SK-N-SH (cell line): ENCODE data around the gene PGRMC2. TPM values are rescaled to one million over a fixed set of nuclear protein-coding genes. Genes with fewer than 3 reads are reported as not detected.
A peak's percentile ranks its signal among the peaks of the same experiment; 100 is the strongest.

Experiments used
- CTCF ChIA-PET: fragments of 300-600, 350-600 bp; formaldehyde crosslinking; extraction: SDS; loops from one replicate; lab custom pipeline; 2021; lab: Yijun Ruan, JAX
- POLR2A ChIA-PET: fragments of 350-600 bp; sonication (Branson Sonifier 250); formaldehyde crosslinking; extraction: SDS; loops from one replicate; lab custom pipeline; 2020; ENCODE audit warnings: antibody characterized with exemption, inconsistent platforms; lab: Yijun Ruan, JAX
- DNase-seq: peaks from one replicate; pipeline ENCODE4 v3.0.0; 2012
- H2AFZ ChIP-seq: fragments of 200-600 bp; sonication (generic); 2 replicates; pipeline ENCODE4 v1.8.1; 2016; ENCODE audit warnings: antibody characterized with exemption, mild to moderate bottlenecking, low read depth
- H3F3A ChIP-seq: fragments of 200-600 bp; sonication (generic); replicated peaks from 2 replicates; pipeline ENCODE3; 2016; ENCODE audit warnings: antibody characterized with exemption, mild to moderate bottlenecking; ENCODE audit not compliant: insufficient read depth
- H3K27ac ChIP-seq, 2 experiments: fragments of 200-500 bp in 1 of 2; fragments of 200-600 bp in 1 of 2; sonication (Bioruptor generic) in 1 of 2; sonication (generic), shearing (Covaris generic) in 1 of 2; 2 replicates each; pipeline versions ENCODE4 v1.5.1 to v1.6.1; 2014 to 2016; ENCODE audit warnings: low read depth in 2 of 2, inconsistent platforms in 1 of 2, low read length in 1 of 2, mild to moderate bottlenecking in 1 of 2, mixed read lengths in 1 of 2
- H3K27me3 ChIP-seq: fragments of 200-600 bp; sonication (generic), shearing (Covaris generic); 2 replicates; pipeline ENCODE4 v1.6.1; 2016; ENCODE audit warnings: mixed run types; ENCODE audit not compliant: insufficient read depth
- H3K36me3 ChIP-seq, 2 experiments: fragments of 200-500 bp in 1 of 2; fragments of 200-600 bp in 1 of 2; sonication (Bioruptor generic) in 1 of 2; sonication (generic) in 1 of 2; replicated peaks in 1 of 2; 2 replicates each; pipeline versions ENCODE3 to v1.5.1; 2014 to 2016; ENCODE audit warnings: low read length in 1 of 2, mild to moderate bottlenecking in 1 of 2; ENCODE audit not compliant: insufficient read depth in 2 of 2, control insufficient read depth in 1 of 2
- H3K4me1 ChIP-seq, 2 experiments: fragments of 200-500 bp in 1 of 2; fragments of 200-600 bp in 1 of 2; sonication (Bioruptor generic) in 1 of 2; sonication (generic), shearing (Covaris generic) in 1 of 2; 2 replicates each; pipeline versions ENCODE4 v1.5.1 to v1.6.1; 2014 to 2016; ENCODE audit warnings: low read depth in 1 of 2, low read length in 1 of 2, mixed run types in 1 of 2; ENCODE audit not compliant: insufficient read depth in 2 of 2, control insufficient read depth in 1 of 2
- H3K4me2 ChIP-seq: fragments of 200-600 bp; sonication (generic), shearing (Covaris generic); 2 replicates; pipeline ENCODE4 v1.6.1; 2017; ENCODE audit warnings: mixed run types
- H3K4me3 ChIP-seq, 2 experiments: fragments of 200-500 bp in 1 of 2; fragments of 200-600 bp in 1 of 2; sonication (Bioruptor generic) in 1 of 2; sonication (generic), shearing (Covaris generic) in 1 of 2; 2 replicates each; pipeline versions ENCODE4 v1.5.1 to v1.8.1; 2014 to 2016; ENCODE audit warnings: low read depth in 2 of 2, inconsistent platforms in 1 of 2, low read length in 1 of 2, mild to moderate bottlenecking in 1 of 2, mixed read lengths in 1 of 2, moderate library complexity in 1 of 2
- H3K79me2 ChIP-seq: fragments of 200-600 bp; sonication (generic); 2 replicates; pipeline ENCODE4 v1.8.1; 2017; ENCODE audit warnings: mild to moderate bottlenecking; ENCODE audit not compliant: insufficient read depth
- H3K9ac ChIP-seq: fragments of 200-600 bp; sonication (generic); 2 replicates; pipeline ENCODE4 v1.6.1; 2017; ENCODE audit warnings: mixed run types
- H3K9me2 ChIP-seq: fragments of 200-600 bp; sonication (generic); 2 replicates; pipeline ENCODE4 v1.6.1; 2017; ENCODE audit warnings: mixed run types
- H3K9me3 ChIP-seq: fragments of 200-600 bp; sonication (generic); 2 replicates; pipeline ENCODE4 v1.6.1; 2017; ENCODE audit warnings: mixed run types, mild to moderate bottlenecking, moderate library complexity
- H4K20me1 ChIP-seq: fragments of 200-600 bp; sonication (generic); 2 replicates; pipeline ENCODE4 v1.6.1; 2017; ENCODE audit warnings: mild to moderate bottlenecking, mixed run types; ENCODE audit not compliant: insufficient read depth
- EZH2phosphoT487 ChIP-seq: fragments of 200-600 bp; sonication (generic); IDR thresholded peaks from 2 replicates; pipeline ENCODE4 v1.6.1; 2017; ENCODE audit warnings: low read depth, mixed run types, mild to moderate bottlenecking, antibody characterized with exemption, moderate library complexity, borderline replicate concordance
- MEF2A ChIP-seq: IDR thresholded peaks from 2 replicates; pipeline ENCODE4 v1.4.0; 2012; ENCODE audit warnings: low read depth, borderline replicate concordance
- MXI1 ChIP-seq: IDR thresholded peaks from 2 replicates; pipeline ENCODE4 v1.6.1; 2012; ENCODE audit warnings: mild to moderate bottlenecking, low read depth, low read length, improper control_type of control experiment
- POLR2AphosphoS5 ChIP-seq: IDR thresholded peaks from 2 replicates; pipeline ENCODE4 v1.6.1; 2012; ENCODE audit warnings: low read depth, low read length
- SIN3A ChIP-seq: IDR thresholded peaks from 2 replicates; pipeline ENCODE4 v1.6.1; 2012; ENCODE audit warnings: low read depth, mild to moderate bottlenecking, low read length, moderate library complexity, borderline replicate concordance
- USF2 ChIP-seq: fragments of 150-350 bp; IDR thresholded peaks from 2 replicates; pipeline ENCODE4 v1.6.1; 2017; ENCODE audit warnings: antibody characterized with exemption, low read length, low read depth, borderline replicate concordance
- YY1 ChIP-seq: IDR thresholded peaks from 2 replicates; pipeline ENCODE4 v1.4.0; 2012; ENCODE audit warnings: low read depth, mild to moderate bottlenecking
- ZBTB33 ChIP-seq: IDR thresholded peaks from 2 replicates; pipeline ENCODE4 v1.4.0; 2012; ENCODE audit warnings: low read depth, borderline replicate concordance
- WGBS: methylation state at CpG from one replicate; pipeline ENCODE4 v1.1.6; 2017; ENCODE audit warnings: low lambda C conversion rate; 5-methylcytosine and 5-hydroxymethylcytosine counted together
- polyA plus RNA-seq, 3 experiments: library from polyadenylated mRNA; depleted of rRNA; stranded (reverse); fragments of >200 nt; gene quantifications; 2 replicates each; pipeline ENCODE4 v1.2.3, GENCODE V29; 2012

Gene PGRMC2
- polyA plus RNA-seq, 1 of the 3 experiments (the other 2 are of a cell fraction), result 18.2 TPM

- 86% methylated on average over 3 of the region's 3 CpGs for WGBS
- Histone ChIP-seq H2AFZ (no peak overlapping the region), H3F3A (no peaks in the 10 kb centered on the region), H4K20me1 (no peaks in the 10 kb centered on the region), H3K9me3 (no peaks in the 10 kb centered on the region), H3K4me1 (no peaks in the 10 kb centered on the region; a peak in 1 of 4 replicates), H3K79me2 (no peaks in the 10 kb centered on the region), H3K4me2 (no peak overlapping the region), H3K27ac (no peak overlapping the region)
- ChIA-PET POLR2A (no interaction called here), CTCF (no interaction called here)
- TF ChIP-seq YY1 (no peak), EZH2phosphoT487 (no peak), SIN3A (no peak), MXI1 (no peak), USF2 (no peak), POLR2AphosphoS5 (no peak), ZBTB33 (no peak)
- TF ChIP-seq, all 33 proteins: peak for 0
- Histone ChIP-seq H3K36me3 (no peaks in the 10 kb centered on the region), H3K9ac (no peak overlapping the region), H3K9me2 (no peaks in the 10 kb centered on the region), H3K27me3 (no peaks in the 10 kb centered on the region), H3K4me3 (no peak overlapping the region)
- DNase-seq, result no peak
These were observed 31.7 kb downstream of the PGRMC2 start for GRCh38 chr4:128255906-128256305.

GRCh38 chr4:128249787-128250668, 37.6 kb downstream of the PGRMC2 start:
- Histone ChIP-seq H3K4me1 (no peaks in the 10 kb centered on the region; a peak in 1 of 4 replicates), H3K4me2 (no peak overlapping the region), H3K4me3 (no peak overlapping the region), H3F3A (peaks cover 4% of the 10 kb centered on the region), H3K9ac (no peak overlapping the region), H3K9me3 (peaks cover 25% of the 10 kb centered on the region), H3K36me3 (peaks cover 0 to 5% of the 10 kb centered on the region in 2 experiments), H2AFZ (no peak overlapping the region), H4K20me1 (no peaks in the 10 kb centered on the region), H3K27ac (no peak overlapping the region), H3K9me2 (no peaks in the 10 kb centered on the region), H3K79me2 (no peaks in the 10 kb centered on the region), H3K27me3 (no peaks in the 10 kb centered on the region)
- CTCF ChIA-PET, result interaction anchor here (0.6 kb wide), 1 partner anchor 39 kb away, joined by 4 read pairs; no protein-coding TSS in a partner anchor
- no peak for DNase-seq
- WGBS, result 25% methylated on average over 4 of the region's 4 CpGs
- POLR2A ChIA-PET, result no interaction called here
- peak; percentile 47; the same call in 1 of the 2 replicates for TF ChIP-seq YY1
- TF ChIP-seq MEF2A, result no peak
- TF ChIP-seq, all 33 proteins: peak for 1
